Dendritic cell treated with granulocyte-macrophage colony-stimulating factor and Interleukin-4, amounts not matched to agents 40 ng/mL and 50 ng/mL, for 4 days (primary cell): ENCODE results near the gene C5AR1.
"Not testable (repeated sequence)": the region's sequence is repeated elsewhere in the genome, so short reads cannot be mapped to it uniquely, and the experiment has no call there.

Experiments used
- H3K27ac Mint-ChIP-seq: one replicate; pipeline ENCODE4 v1.8.0; 2022; ENCODE audit warnings: mild to moderate bottlenecking, mixed read lengths
- H3K27me3 Mint-ChIP-seq: one replicate; pipeline ENCODE4 v1.8.0; 2022; ENCODE audit warnings: mild to moderate bottlenecking, mixed read lengths
- H3K36me3 Mint-ChIP-seq: one replicate; pipeline ENCODE4 v1.8.0; 2022; ENCODE audit warnings: low read depth, mixed read lengths
- H3K4me1 Mint-ChIP-seq: one replicate; pipeline ENCODE4 v1.8.0; 2022; ENCODE audit warnings: low read depth, mixed read lengths
- H3K4me3 Mint-ChIP-seq: one replicate; pipeline ENCODE4 v1.8.0; 2022; ENCODE audit warnings: mild to moderate bottlenecking, moderate library complexity, mixed read lengths
- H3K9me3 Mint-ChIP-seq: one replicate; pipeline ENCODE4 v1.8.0; 2022; ENCODE audit warnings: mixed read lengths
- intact Hi-C: fragments of 100-400 bp; cut with micrococcal nuclease; formaldehyde crosslinking; loops from one replicate; pipeline ENCODE4 v1.15.0; 2022

C5AR1 gene

GRCh38 chr19:47274071-47274890, 35.4 kb upstream of the C5AR1 start, which contains the start of gene INAFM1:
Gene INAFM1, plus strand, starts transcription at chr19:47274885. Its CDS starts 35 bp downstream, at chr19:47274920.
- no peaks in the 10 kb centered on the region for H3K9me3 Mint-ChIP-seq
- intact Hi-C loops = loop anchor here (1.0 kb wide), 1 partner anchor 17 kb away; no protein-coding TSS in a partner anchor
- H3K4me3 Mint-ChIP-seq = peak within 1 kb of the TSS; percentile 92
- H3K36me3 Mint-ChIP-seq = peaks cover 57% of the 10 kb centered on the region
- H3K27me3 Mint-ChIP-seq = peaks cover 7% of the 10 kb centered on the region
- peak within 1 kb of the TSS; percentile 96 for H3K27ac Mint-ChIP-seq
- peaks cover 56% of the 10 kb centered on the region for H3K4me1 Mint-ChIP-seq

- H3K4me1 Mint-ChIP-seq = peaks cover 62% of the 10 kb centered on the region
- peaks cover 7% of the 10 kb centered on the region for H3K27me3 Mint-ChIP-seq
- H3K27ac Mint-ChIP-seq = peak overlapping the region; percentile 76
- peaks cover 48% of the 10 kb centered on the region for H3K36me3 Mint-ChIP-seq
- intact Hi-C loops = loop anchor here (1.0 kb wide), 1 partner anchor 18 kb away; no protein-coding TSS in a partner anchor
- H3K9me3 Mint-ChIP-seq = no peaks in the 10 kb centered on the region
- H3K4me3 Mint-ChIP-seq = peak overlapping the region; percentile 92
Measured at GRCh38 chr19:47274891-47275761, 34.5 kb upstream of the C5AR1 start.

GRCh38 chr19:47275791-47276461, 33.7 kb upstream of the C5AR1 start:
- H3K9me3 Mint-ChIP-seq = no peaks in the 10 kb centered on the region
- peaks cover 7% of the 10 kb centered on the region for H3K27me3 Mint-ChIP-seq
- intact Hi-C loops = no loop called here
- peaks cover 59% of the 10 kb centered on the region for H3K4me1 Mint-ChIP-seq
- H3K27ac Mint-ChIP-seq = peak overlapping the region; percentile 76
- peak overlapping the region; percentile 92 for H3K4me3 Mint-ChIP-seq
- peaks cover 40% of the 10 kb centered on the region for H3K36me3 Mint-ChIP-seq

DNA sequence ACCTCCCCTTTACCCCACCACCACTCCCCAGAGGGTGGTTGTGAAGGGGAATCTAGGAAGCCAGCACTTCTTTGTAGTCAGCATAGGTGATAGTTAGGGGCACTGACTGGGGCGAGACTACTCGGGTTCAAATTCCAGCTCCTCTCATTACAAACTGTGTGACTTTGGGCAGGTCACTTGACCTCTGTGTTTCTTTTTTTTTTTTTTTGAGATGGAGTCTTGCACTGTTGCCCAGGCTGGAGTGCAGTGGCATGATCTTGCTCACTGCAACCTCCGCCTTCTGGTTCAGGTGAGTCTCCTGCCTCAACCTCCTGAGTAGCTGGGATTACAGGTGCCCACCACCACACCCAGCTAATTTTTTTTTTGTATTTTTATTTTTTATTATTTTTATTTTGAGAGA, 33.1 kb upstream of the C5AR1 start:
- peaks cover 34% of the 10 kb centered on the region for H3K36me3 Mint-ChIP-seq
- H3K27ac Mint-ChIP-seq, intact Hi-C loops, H3K27me3 Mint-ChIP-seq, H3K9me3 Mint-ChIP-seq, H3K4me3 Mint-ChIP-seq: not testable (repeated sequence)
- H3K4me1 Mint-ChIP-seq = peaks cover 53% of the 10 kb centered on the region

- H3K27ac Mint-ChIP-seq = no peak overlapping the region
- H3K27me3 Mint-ChIP-seq = peaks cover 6% of the 10 kb centered on the region
- peaks cover 11% of the 10 kb centered on the region for H3K36me3 Mint-ChIP-seq
- intact Hi-C loops = no loop called here
- H3K4me1 Mint-ChIP-seq = peaks cover 38% of the 10 kb centered on the region
- H3K4me3 Mint-ChIP-seq = no peak overlapping the region
- H3K9me3 Mint-ChIP-seq = no peaks in the 10 kb centered on the region
Measured at GRCh38 chr19:47280183-47280797, 29.4 kb upstream of the C5AR1 start.

- no peak overlapping the region for H3K27ac Mint-ChIP-seq
- H3K27me3 Mint-ChIP-seq = no peaks in the 10 kb centered on the region
- intact Hi-C loops = loop anchor here (2.0 kb wide), 1 partner anchor 107 kb away; no protein-coding TSS in a partner anchor
- no peak overlapping the region for H3K4me3 Mint-ChIP-seq
- peaks cover 21% of the 10 kb centered on the region for H3K4me1 Mint-ChIP-seq
- H3K9me3 Mint-ChIP-seq = no peaks in the 10 kb centered on the region
- H3K36me3 Mint-ChIP-seq = no peaks in the 10 kb centered on the region
Measured at GRCh38 chr19:47283405-47284059, 26.1 kb upstream of the C5AR1 start.

- intact Hi-C loops = loop anchor here (2.0 kb wide), 1 partner anchor 106 kb away; no protein-coding TSS in a partner anchor
- no peak overlapping the region for H3K27ac Mint-ChIP-seq
- no peak overlapping the region for H3K4me3 Mint-ChIP-seq
Measured at GRCh38 chr19:47284324-47284899, 25.2 kb upstream of the C5AR1 start.

GRCh38 chr19:47296036-47296435, 13.6 kb upstream of the C5AR1 start:
- H3K36me3 Mint-ChIP-seq = no peaks in the 10 kb centered on the region
- H3K4me1 Mint-ChIP-seq = peaks cover 12% of the 10 kb centered on the region
- no peak overlapping the region for H3K4me3 Mint-ChIP-seq
- intact Hi-C loops = loop anchor here (1.0 kb wide), 1 partner anchor 95 kb away; no protein-coding TSS in a partner anchor
- H3K9me3 Mint-ChIP-seq = no peaks in the 10 kb centered on the region
- no peak overlapping the region for H3K27ac Mint-ChIP-seq
- H3K27me3 Mint-ChIP-seq = peaks cover 14% of the 10 kb centered on the region

More at GRCh38 chr19:47284324-47284899, 25.2 kb upstream of the C5AR1 start:
- Mint-ChIP-seq H3K27me3 (no peaks in the 10 kb centered on the region), H3K36me3 (no peaks in the 10 kb centered on the region), H3K9me3 (no peaks in the 10 kb centered on the region), H3K4me1 (peaks cover 18% of the 10 kb centered on the region)

GRCh38 chr19:47300867-47301266, 8.8 kb upstream of the C5AR1 start:
- H3K27ac Mint-ChIP-seq = peak overlapping the region; percentile 47
- intact Hi-C loops = not testable (repeated sequence)

DNA sequence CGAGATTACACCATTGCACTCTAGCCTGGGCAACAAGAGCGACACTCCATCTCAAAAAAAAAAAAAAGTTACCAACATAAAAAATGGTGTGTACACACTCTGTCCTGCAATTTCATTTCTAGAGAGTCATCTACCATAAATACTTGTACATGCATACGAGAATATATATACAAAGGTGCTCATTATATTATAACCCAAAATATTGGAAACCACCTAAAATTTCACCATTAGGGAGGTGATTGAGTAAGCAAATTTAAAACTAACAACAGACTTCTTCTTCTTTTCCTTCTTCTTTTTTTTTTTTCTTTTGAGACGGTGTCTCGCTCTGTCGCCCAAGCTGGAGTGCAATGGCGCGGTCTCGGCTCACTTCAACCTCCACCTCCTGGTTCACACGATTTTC, 7.4 kb upstream of the C5AR1 start:
- intact Hi-C loops = no loop called here
- Mint-ChIP-seq H3K4me3 (no peak overlapping the region), H3K36me3 (no peaks in the 10 kb centered on the region), H3K27ac (no peak overlapping the region), H3K27me3 (peaks cover 18% of the 10 kb centered on the region), H3K4me1 (peaks cover 36% of the 10 kb centered on the region), H3K9me3 (no peaks in the 10 kb centered on the region)

More at GRCh38 chr19:47300867-47301266, 8.8 kb upstream of the C5AR1 start:
- not testable (repeated sequence) for H3K9me3 Mint-ChIP-seq, H3K36me3 Mint-ChIP-seq, H3K4me3 Mint-ChIP-seq
- H3K27me3 Mint-ChIP-seq = peaks cover 21% of the 10 kb centered on the region
- peaks cover 36% of the 10 kb centered on the region for H3K4me1 Mint-ChIP-seq

DNA sequence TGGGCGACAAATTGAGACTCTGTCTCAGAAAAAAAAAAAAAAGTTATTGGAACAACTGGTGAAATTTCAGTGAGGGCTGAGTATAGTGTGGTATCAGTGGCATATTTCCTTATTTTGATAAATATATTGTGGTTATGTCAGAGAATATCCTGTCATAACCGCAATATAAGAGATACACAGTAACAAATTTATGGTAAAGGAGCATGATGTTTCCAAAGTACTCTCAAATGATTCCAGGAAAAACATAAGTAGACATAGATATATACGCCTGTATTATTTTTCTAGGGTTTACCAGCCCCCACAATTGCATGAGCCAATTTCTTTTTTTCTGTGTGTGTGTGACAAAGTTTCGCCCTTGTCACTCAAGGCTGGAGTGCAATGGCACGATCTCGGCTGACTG, 5.7 kb upstream of the C5AR1 start:
- Mint-ChIP-seq H3K4me3 (no peak overlapping the region), H3K27ac (no peak overlapping the region), H3K27me3 (peaks cover 18% of the 10 kb centered on the region), H3K36me3 (no peaks in the 10 kb centered on the region), H3K4me1 (peaks cover 42% of the 10 kb centered on the region), H3K9me3 (no peaks in the 10 kb centered on the region)
- intact Hi-C loops = no loop called here

GRCh38 chr19:47305309-47305751, 4.3 kb upstream of the C5AR1 start:
- peaks cover 18% of the 10 kb centered on the region for H3K27me3 Mint-ChIP-seq
- H3K36me3 Mint-ChIP-seq = peaks cover 6% of the 10 kb centered on the region
- H3K27ac Mint-ChIP-seq = peak overlapping the region; percentile 51
- intact Hi-C loops = loop anchor here (5.0 kb wide), 1 partner anchor 42 kb away; the partner anchor contains the start of gene DHX34
- H3K4me3 Mint-ChIP-seq = no peak overlapping the region
- no peaks in the 10 kb centered on the region for H3K9me3 Mint-ChIP-seq
- H3K4me1 Mint-ChIP-seq = peaks cover 56% of the 10 kb centered on the region
